ENCODE results near the gene POPDC2.
"Not testable (repeated sequence)": the region's sequence is repeated elsewhere in the genome, so short reads cannot be mapped to it uniquely, and the experiment has no call there.

POPDC2 gene

GRCh38 chr3:119660474-119661440 is at the start of gene POPDC2:
Gene POPDC2, minus strand, starts transcription at chr3:119660589. Its CDS starts 166 bp downstream, at chr3:119660423.
- DNase-seq (ENCODE audit: low read depth): no peak

DNA sequence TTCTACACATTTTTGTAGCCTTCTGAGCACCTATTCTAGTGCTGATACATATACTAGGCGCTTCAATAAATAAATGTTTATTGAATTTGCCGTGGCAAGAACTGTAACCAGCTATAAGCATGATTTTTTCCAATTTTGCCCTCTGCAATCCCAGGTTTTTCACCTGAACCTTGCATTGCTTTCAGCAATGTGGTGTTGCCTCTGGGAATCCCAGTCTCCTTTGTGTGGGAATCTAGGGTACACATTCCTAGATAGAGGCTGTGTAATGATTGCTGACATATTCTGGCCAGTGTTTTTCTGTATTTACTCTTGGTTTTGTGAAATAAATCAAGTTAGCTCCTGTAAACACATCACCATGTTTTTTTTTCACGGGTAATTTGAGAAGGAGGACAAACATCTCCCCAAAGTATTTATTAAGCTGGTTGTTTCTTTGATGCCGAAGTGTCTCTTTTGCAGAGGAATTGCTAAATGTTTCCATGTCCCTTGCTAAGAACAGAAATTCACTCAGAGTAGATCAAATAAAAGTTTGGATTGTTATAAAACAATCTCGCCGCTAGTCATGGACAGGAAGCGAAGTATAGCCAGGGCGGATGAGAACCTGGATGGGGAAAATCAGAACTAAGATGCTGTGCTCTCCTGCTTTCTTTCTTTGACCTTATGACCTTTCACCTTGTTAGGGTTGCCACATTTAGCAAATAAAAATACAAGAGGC is 43.6 kb upstream of the POPDC2 start:
- DNase-seq (ENCODE audit: low read depth): no peak

DNA sequence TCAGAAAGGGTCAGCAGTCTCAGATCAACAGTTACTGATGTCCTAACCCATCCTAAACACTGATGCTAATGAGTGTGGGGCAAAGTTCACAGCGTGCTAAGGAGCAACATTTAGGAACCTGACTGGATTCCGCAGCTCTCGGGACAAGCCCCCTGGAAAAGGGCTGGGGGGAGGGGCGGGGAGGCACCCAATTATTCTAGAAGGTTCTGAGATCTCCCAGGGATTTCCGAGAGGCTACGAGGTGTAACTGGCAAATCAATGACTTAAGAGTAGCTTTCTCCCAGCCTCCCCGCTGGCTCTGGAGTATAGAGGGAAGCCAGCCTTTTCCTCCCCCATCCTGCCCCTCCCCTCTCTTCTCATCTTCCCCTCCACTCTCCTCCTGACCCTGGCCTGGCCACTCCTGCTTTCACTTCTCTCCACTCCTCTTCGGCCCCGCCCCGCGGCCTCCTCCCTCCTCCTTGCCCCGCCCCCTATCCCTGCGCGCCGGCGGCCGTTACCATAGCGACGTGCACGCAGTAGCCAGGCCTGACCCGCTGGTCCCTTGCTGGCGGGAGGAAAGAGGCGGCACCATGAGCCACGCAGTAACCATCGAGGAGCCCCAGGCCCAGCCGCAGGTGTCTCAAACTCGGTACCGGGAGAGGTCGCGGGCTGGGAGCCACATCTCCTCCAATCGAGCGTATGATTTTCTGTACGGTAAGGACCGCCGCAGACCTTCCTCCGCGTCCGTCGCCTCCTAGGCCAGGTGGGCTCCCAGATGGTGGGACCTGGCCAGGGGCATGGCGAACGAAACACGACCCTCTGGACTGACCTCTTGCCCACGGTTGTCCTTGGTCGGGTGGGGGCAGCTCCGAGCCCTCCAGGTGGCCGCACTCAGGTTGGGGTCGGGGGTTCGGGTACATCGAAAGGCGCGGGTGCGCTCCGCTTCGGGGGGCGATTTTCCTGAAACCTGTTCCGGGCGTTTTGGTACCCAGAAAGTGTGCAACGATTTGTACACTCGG is 42.4 kb upstream of the POPDC2 start, which contains the start of gene CFAP91:
Gene CFAP91, plus strand, starts transcription at position 493 of the 998 bp plus-strand sequence. Its CDS starts 77 bp downstream, at position 570.
- peak; percentile 67 for DNase-seq (ENCODE audit: low read depth)

- no peak for DNase-seq (ENCODE audit: low read depth)
Measured at GRCh38 chr3:119700920-119701734, 40.7 kb upstream of the POPDC2 start.

- no peak for DNase-seq (ENCODE audit: low read depth)
Measured at GRCh38 chr3:119700269-119700919, 40.0 kb upstream of the POPDC2 start.

DNA sequence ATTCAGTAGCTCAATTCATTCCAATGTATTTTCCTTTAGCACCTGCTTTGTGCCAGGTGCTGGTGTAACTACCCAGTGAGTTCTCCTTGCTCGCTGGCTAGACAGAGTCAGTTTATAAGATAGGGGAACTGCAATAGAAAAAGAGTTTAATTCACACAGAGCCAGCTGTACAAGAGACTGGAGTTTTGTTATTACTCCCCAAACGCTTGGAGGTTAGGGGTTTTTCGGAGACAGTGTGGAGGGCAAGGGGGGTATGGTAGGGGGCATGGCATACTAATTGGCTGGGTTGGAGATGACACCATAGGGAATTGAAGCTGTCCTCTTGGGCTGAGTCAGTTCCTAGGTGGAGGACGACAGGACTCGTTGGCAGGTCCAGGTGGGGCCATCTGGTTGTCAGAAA is 37.0 kb upstream of the POPDC2 start:
- no peak for DNase-seq (ENCODE audit: low read depth)

- no peak for DNase-seq (ENCODE audit: low read depth)
Measured at GRCh38 chr3:119695480-119695879, 35.1 kb upstream of the POPDC2 start.

DNA sequence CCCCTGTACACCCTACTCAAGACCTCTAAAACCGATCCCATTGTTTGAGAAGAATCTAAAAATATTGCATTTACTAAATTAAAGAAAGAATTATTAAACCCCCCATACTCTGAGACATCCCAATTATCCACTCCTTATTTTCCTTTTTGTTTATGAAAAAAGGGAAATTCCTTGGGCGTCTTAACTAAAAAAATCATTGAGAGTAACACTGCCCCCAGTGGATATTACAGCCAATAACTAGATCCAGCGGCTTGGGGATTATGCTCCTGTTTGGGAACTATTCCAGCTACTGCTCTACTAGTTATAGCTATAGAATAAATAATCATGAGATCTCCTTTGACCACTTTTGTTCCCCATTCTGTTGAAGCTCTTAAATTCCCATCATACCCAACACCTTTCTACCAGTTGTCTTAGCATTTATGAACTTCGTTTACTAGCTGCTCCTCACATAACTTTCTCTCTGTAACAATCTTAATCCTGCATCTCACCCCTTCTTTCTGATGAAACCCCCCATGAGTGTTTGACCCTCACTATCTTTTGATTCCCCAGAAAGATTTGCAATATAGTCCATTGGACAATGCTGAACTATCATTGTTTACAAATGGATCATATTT is 29.8 kb upstream of the POPDC2 start:
- DNase-seq (ENCODE audit: low read depth): no peak

DNA sequence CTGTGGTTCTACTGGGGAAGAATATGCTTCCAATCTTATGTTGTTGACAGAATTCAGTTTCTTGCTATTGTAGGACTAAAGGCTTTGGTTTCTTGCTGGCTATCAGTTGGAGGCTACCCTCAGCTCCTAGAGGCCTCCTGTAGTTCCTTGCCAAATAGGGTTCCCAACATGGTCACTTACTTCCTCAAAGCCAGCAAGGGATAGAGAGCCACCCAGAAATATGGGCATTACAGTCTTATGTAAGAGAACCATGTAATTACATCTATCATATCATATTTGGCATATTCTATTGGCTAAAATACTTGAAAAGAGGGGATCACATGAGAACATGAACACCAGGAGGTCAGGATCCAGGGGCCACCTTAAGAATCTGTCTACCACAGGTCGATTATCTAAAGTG is 23.0 kb upstream of the POPDC2 start:
- DNase-seq (ENCODE audit: low read depth): no peak

DNA sequence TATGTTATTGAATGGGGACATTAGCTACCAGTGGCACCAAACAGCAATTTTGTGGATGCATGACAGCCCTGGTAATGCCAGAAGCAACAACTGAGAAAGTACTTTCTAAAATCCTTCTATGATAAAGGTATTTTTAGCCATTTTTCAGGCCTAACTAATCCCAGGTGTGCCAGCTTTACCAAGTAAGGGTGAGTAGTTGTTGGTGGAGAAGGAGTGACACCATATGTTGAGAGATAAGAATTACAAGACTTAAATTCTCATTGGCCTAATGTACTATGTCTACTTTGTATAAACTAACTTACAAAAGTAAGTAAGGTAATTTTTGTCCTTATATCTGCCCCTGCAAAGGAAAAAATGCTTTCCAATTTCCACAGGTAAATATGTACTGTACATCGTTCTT is 20.9 kb upstream of the POPDC2 start:
- DNase-seq (ENCODE audit: low read depth): no peak

GRCh38 chr3:119679874-119680273 is 19.5 kb upstream of the POPDC2 start:
- DNase-seq (ENCODE audit: low read depth): no peak

- not testable (repeated sequence) for DNase-seq (ENCODE audit: low read depth)
Measured at GRCh38 chr3:119678209-119678608, 17.8 kb upstream of the POPDC2 start.

DNA sequence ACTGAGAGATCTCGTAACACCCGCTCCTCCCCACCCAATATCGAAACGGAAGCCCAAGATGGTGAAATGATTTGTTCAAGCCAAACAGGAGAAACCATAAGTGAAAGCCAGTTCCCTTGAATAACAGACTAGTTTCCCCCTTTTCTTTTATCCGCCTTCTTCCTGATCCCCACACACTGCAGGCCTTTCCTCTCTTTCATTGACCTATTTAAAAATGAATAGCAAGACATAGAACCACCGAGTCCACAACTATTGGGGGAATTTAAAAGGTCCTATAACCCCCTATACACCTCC is 17.2 kb upstream of the POPDC2 start:
- DNase-seq (ENCODE audit: low read depth): no peak

DNA sequence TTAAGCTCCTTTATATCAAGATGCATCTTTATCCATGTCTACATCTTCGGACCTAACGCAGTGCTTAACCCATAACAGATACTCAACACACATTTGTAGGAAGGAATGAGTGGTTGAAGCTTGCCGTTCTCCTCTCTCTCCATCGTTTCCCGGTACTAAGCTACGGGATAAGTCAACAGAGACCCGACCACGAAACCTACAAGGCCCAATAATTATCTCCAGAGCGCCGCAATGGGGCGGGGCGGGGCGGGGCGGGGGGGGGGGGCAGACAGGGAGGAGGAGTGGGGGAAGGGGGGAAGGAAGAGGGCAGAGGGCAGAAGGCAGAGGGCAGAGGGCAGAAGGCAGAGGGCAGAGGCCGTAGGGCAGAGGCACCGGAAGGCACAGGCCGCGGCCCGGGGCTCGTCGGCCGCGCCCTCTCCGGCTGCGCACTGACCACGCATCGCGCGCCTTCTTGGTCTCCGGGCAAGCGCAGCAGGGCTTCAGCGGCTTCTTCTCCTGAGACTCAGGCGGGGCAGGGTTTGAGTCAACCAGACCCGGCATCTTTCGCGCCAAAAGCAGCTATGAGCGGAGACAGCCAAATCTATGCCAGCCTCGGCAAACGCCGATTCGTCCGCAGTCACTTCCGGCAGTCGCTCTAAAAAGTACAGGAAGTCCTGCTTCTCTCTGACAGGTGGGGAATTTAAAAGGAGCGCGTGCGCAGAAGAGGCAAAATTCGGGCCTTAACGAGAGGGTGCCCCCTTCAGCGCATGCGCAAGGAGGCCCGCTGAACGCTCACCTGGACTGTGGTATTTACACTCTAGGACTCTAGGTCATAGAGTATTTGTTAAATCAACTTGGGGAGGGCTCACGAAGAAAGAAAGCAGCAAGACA is 16.6 kb upstream of the POPDC2 start, which contains the start of gene COX17:
Gene COX17, minus strand, starts transcription at position 636 of the 870 bp plus-strand sequence. Its CDS starts 96 bp downstream, at position 540.
- DNase-seq (ENCODE audit: low read depth): peak; percentile 89

GRCh38 chr3:119676020-119676419 is 15.6 kb upstream of the POPDC2 start:
- no peak for DNase-seq (ENCODE audit: low read depth)

DNA sequence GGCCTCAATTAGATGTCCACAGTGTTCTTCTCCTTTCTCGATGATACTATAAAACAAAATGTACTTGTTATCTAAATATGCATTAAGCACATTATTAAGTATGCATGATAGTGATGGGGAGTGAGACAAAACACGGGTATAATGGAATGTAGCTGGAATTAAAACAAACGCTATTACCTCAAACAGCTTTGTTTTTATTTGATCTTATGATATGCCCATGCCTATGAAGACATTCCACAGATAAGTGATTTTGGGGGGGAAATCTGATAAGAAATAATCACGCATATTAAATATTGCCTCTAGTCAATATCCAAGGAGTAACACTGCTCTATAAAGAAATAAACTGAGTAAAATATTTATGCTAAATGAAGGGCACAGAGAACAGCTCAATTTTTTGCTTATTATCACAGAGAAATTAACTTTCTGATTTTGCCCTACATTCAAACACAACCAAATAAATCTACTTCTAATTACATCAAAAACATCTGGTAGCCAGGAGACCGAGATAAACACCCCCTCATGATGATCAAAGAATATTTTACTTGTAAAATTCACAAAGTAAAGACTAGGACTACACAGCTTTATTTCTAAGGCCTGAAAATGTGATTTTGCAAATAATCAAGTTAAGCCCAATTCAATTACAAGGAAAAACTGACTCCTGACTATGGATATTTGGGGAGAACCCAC is 14.9 kb upstream of the POPDC2 start:
- no peak for DNase-seq (ENCODE audit: low read depth)

DNA sequence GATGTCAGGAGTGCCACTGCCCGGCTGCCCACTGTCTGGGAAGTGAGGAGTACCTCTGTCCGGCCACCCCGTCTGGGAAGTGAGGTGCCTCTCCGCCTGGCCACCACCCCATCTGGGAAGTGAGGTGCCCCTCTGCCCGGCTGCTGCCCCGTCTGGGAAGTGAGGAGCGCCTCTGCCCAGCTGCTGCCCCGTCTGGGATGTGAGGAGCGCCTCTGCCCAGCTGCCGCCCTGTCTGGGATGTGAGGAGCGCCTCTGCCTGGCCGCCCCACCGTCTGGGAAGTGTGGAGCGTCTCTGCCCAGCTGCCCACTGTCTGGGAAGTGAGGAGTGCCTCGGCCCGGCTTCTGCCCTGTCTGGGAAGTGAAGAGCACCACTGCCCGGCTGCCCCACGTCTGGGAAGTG is 13.5 kb upstream of the POPDC2 start:
- DNase-seq (ENCODE audit: low read depth): no peak

DNA sequence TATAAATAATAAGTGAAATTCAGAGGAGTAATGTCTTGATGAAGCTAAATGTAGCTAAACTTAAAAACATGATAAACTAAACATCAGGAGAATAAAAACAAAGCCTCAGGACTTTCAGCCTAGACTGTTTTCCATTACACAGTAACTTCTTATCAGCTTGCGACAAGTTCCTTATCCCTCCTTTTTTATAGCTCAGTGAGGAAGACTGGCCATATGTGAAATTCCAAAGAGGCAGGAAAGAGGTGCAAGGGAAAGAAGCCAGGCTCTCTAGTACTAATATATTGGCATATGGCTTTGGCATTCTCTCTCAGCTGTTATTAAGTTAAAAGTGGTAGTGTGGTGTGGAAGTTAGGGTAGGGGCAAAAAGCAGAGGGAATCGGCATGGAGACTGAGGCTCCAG is 12.4 kb upstream of the POPDC2 start:
- no peak for DNase-seq (ENCODE audit: low read depth)
